Measurements from ENCODE around the gene ALLC. TPM values are rescaled to one million over a fixed set of nuclear protein-coding genes. Genes with fewer than 3 reads are reported as not detected.

Gene ALLC
- total RNA-seq, 1 experiment from 2014 or later = not detected

- peaks cover 4% of the 10 kb centered on the region; the same call in 1 of the 2 replicates for H3K9me3 ChIP-seq
- no peak for DNase-seq
- H3K36me3 ChIP-seq = no peaks in the 10 kb centered on the region
Observed at GRCh38 chr2:3620834-3621233, 37.2 kb upstream of the ALLC start.

GRCh38 chr2:3622967-3623366, 35.0 kb upstream of the ALLC start:
- DNase-seq = no peak
- Histone ChIP-seq H3K4me3 (no peak overlapping the region), H3K27me3 (no peaks in the 10 kb centered on the region), H3K9me3 (peaks cover 4% of the 10 kb centered on the region; the same call in 1 of the 2 replicates), H3K36me3 (no peaks in the 10 kb centered on the region)

More at GRCh38 chr2:3620834-3621233, 37.2 kb upstream of the ALLC start:
- H3K27me3 ChIP-seq = no peaks in the 10 kb centered on the region
- no peak overlapping the region for H3K4me3 ChIP-seq

DNA sequence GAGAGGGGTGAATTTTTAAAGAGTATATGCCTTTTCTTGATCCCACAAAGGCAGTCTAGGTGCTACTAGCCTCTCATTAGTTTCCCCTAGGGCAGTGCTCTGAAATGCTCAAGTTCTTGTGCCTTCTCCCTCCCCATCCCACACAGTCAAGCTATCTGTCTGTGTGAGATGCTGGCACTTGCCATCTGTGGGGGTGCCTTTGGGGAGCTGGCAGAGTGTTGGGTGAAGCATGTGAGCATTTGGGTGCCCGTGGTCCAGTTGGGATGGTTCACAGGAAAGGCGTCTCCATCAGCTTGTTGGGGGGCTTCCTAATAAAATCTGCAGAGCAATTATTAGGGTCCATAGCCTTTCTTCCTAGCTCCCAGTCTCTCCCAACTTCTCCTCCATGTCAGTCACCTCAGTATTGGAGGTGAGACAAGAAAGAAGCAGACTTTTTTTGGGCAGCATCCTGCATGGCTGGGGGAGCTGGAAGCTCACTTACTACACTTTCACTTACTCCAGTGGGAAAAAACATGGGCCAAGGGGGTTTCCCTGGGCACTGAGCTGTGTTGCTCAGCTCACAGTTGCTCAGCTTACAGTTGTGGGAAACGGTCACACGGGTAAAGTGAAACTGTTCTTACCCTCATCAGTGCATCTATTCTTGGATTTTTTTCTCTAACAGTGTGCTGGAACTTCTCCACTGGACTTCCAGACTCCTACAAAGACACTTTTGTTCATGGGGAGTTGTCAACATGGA, 33.8 kb upstream of the ALLC start:
- H3K4me3 ChIP-seq = no peak overlapping the region
- DNase-seq = no peak
- no peaks in the 10 kb centered on the region for H3K27me3 ChIP-seq
- H3K36me3 ChIP-seq = no peaks in the 10 kb centered on the region
- H3K9me3 ChIP-seq = peaks cover 4% of the 10 kb centered on the region; the same call in 1 of the 2 replicates

- no peaks in the 10 kb centered on the region for H3K27me3 ChIP-seq
- no peak for DNase-seq
- no peak overlapping the region for H3K4me3 ChIP-seq
- no peaks in the 10 kb centered on the region for H3K36me3 ChIP-seq
- peaks cover 4% of the 10 kb centered on the region; the same call in 1 of the 2 replicates for H3K9me3 ChIP-seq
Observed at GRCh38 chr2:3625186-3625585, 32.8 kb upstream of the ALLC start.

DNA sequence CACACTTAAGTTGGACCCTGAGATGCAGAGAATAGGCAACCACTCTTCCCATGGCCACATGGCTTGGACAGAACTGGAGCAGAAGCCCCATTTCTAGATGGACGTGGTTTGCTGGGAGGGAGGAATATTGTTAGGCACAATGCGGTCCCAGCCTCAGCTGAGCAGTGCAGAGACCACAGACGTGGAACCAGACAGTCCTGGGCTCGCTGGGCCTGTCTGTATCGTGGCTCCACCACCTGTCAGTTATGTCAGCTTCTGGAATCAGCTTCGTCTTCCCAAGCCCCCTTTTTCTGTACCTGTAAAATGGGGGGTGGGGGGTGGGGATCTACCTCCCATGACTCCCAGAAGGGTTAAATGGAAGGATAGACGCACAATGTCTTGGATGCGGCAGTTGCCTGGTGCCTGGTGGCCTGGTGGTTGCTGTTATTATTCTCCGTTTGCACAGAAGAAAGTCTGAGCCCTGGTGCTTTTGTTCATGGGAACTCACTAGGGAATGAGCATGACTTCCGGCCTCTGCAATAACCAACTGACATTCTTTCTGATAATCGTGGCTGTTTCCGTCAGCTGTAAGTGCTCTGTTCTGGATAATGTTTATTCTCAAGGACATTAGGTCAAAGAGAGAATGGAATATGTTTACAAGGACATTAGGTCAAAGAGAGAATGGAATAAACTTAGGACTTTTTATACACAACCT, 31.7 kb upstream of the ALLC start:
- no peaks in the 10 kb centered on the region for H3K27me3 ChIP-seq
- H3K36me3 ChIP-seq = no peaks in the 10 kb centered on the region
- no peak for DNase-seq
- no peak overlapping the region for H3K4me3 ChIP-seq
- H3K9me3 ChIP-seq = peaks cover 4% of the 10 kb centered on the region; the same call in 1 of the 2 replicates

- Histone ChIP-seq H3K9me3 (peaks cover 4% of the 10 kb centered on the region; the same call in 1 of the 2 replicates), H3K4me3 (no peak overlapping the region), H3K36me3 (no peaks in the 10 kb centered on the region), H3K27me3 (no peaks in the 10 kb centered on the region)
- no peak for DNase-seq
Observed at GRCh38 chr2:3626812-3627499, 31.0 kb upstream of the ALLC start.

- no peaks in the 10 kb centered on the region for H3K27me3 ChIP-seq
- H3K4me3 ChIP-seq = no peak overlapping the region
- DNase-seq = no peak
- H3K36me3 ChIP-seq = no peaks in the 10 kb centered on the region
- H3K9me3 ChIP-seq = peaks cover 4% of the 10 kb centered on the region; the same call in 1 of the 2 replicates
Observed at GRCh38 chr2:3627500-3628100, 30.4 kb upstream of the ALLC start.

- H3K9me3 ChIP-seq = no peaks in the 10 kb centered on the region; the same call in 1 of the 2 replicates
- DNase-seq = no peak
- H3K36me3 ChIP-seq = no peaks in the 10 kb centered on the region
- H3K27me3 ChIP-seq = no peaks in the 10 kb centered on the region
- no peak overlapping the region for H3K4me3 ChIP-seq
Observed at GRCh38 chr2:3628241-3628679, 29.7 kb upstream of the ALLC start.

DNA sequence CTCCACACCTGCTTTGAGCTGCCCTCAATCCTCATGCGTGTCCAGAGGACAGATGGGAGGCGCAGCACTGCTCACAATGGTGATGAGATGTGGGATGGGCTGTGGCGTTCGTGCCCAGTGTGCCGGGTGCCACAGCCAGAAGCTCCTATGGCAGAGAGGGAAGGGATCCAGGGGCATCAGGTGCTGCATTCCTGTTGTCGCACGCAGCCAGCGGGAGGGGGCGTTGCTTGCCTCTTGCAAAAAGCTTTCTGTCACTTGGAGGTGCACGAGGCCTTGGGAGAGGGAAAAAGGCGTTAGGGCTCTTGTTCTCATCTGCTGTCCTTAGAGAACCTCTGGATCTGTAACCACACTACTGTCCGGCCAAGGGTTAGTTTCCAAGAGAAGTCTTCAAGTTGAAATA, 29.2 kb upstream of the ALLC start:
- no peak overlapping the region for H3K4me3 ChIP-seq
- DNase-seq = no peak
- no peaks in the 10 kb centered on the region for H3K27me3 ChIP-seq
- no peaks in the 10 kb centered on the region for H3K9me3 ChIP-seq
- H3K36me3 ChIP-seq = no peaks in the 10 kb centered on the region

GRCh38 chr2:3630631-3631030, 27.4 kb upstream of the ALLC start:
- no peaks in the 10 kb centered on the region for H3K36me3 ChIP-seq
- H3K9me3 ChIP-seq = no peaks in the 10 kb centered on the region
- no peaks in the 10 kb centered on the region for H3K27me3 ChIP-seq
- DNase-seq = no peak
- no peak overlapping the region for H3K4me3 ChIP-seq

DNA sequence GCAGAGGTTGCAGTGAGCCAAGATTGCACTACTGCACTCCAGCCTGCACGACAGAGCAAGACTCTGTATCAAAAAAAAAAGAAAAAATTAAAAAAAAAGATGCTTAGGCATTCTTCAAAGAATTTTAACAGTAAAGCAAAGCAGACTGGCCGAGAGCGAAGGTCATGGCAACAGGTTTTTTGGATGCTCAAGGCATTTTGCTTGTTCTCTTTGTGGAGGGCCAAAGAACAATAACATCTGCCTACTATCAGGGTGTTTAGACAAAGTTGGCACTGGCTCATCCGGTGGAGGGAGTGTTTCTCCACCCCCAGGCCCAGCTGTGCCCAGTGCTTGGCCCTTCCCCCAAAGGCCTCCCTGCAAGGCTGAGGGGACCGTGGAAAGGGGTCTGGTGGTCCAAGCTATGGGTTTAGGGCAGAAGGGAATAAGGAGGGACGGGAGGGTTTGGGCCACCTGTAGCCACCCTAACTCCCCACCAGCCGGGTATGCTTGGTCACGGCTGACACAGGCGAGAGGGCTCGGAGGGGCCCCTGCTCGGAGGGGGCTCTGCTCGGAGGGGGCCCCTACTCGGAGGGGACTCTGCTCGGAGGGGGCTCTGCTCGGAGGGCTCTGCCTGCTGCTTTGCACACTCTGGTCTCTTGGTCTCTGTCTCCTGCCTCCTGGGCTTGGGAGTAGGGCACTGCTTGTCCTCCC, 26.7 kb upstream of the ALLC start:
- H3K4me3 ChIP-seq = no peak overlapping the region
- H3K9me3 ChIP-seq = no peaks in the 10 kb centered on the region
- no peak for DNase-seq

GRCh38 chr2:3631851-3632659, 25.9 kb upstream of the ALLC start:
- Histone ChIP-seq H3K4me3 (no peak overlapping the region), H3K27me3 (no peaks in the 10 kb centered on the region), H3K9me3 (no peaks in the 10 kb centered on the region), H3K36me3 (no peaks in the 10 kb centered on the region)
- DNase-seq = no peak

More for the DNA sequence above, 26.7 kb upstream of the ALLC start:
- H3K36me3 ChIP-seq = no peaks in the 10 kb centered on the region
- H3K27me3 ChIP-seq = no peaks in the 10 kb centered on the region

- H3K9me3 ChIP-seq = no peaks in the 10 kb centered on the region
- H3K27me3 ChIP-seq = no peaks in the 10 kb centered on the region
- no peak overlapping the region for H3K4me3 ChIP-seq
- no peaks in the 10 kb centered on the region for H3K36me3 ChIP-seq
- peak; percentile 62 for DNase-seq
Observed at GRCh38 chr2:3633089-3633981, 24.7 kb upstream of the ALLC start.

DNA sequence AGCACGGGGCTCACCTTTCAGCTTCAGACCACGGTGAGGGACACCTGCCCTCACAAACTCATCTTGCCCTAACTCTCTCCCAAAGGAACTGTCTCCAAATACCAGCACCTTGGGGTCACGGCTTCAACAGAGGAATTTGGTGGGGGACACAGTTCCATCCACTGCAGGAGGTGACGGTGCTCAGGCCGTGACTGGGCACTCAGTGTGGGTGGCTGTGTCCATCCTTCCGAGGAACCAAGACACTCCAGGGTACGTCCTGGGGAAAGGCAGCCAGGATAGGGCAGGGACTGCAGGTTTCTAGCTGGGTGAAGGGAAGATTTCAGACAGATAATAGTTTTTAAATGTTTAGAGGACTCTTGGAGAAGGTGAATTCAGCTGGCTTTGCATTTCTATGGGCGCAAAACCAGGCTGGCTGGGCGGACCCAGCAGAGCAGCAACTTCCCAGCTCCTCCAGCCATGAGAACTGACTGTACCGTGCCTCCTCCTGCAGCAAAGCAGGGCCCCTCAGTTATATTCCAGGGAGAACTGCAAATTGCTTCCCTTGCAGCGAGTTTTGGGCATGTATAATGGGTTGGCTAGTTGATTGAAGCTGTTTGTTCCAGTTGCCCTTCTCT, 23.9 kb upstream of the ALLC start:
- H3K36me3 ChIP-seq = no peaks in the 10 kb centered on the region
- H3K27me3 ChIP-seq = no peaks in the 10 kb centered on the region
- no peaks in the 10 kb centered on the region for H3K9me3 ChIP-seq
- DNase-seq = no peak
- no peak overlapping the region for H3K4me3 ChIP-seq
